GM23338 (cell line): Measurements from ENCODE around the gene SYNE3. TPM values are rescaled to one million over a fixed set of nuclear protein-coding genes. Genes with fewer than 3 reads are reported as not detected.

Source experiments
- ATAC-seq: fragments of 200-7000 bp; cut with Tn5 transposase; 3 replicates; pipeline ENCODE4 v1.9.1; 2020
- DNase-seq: peaks from one replicate; pipeline ENCODE4 v3.0.0-alpha.2; 2015; ENCODE audit warnings: low spot score
- H2AFZ ChIP-seq: fragments of 200-600 bp; sonication (generic); 2 replicates; pipeline ENCODE4 v1.8.0; 2016; ENCODE audit warnings: antibody characterized with exemption, mild to moderate bottlenecking, moderate library complexity
- H3F3A ChIP-seq: fragments of 200-600 bp; sonication (generic); replicated peaks from 2 replicates; pipeline ENCODE4 v1.8.0; 2017; ENCODE audit warnings: antibody characterized with exemption, mixed run types, low read depth
- H3K27ac ChIP-seq: fragments of 200-600 bp; sonication (generic); 2 replicates; pipeline ENCODE4 v1.6.1; 2016; ENCODE audit warnings: low read depth
- H3K27me3 ChIP-seq: fragments of 200-600 bp; sonication (generic); 2 replicates; pipeline ENCODE4 v1.8.0; 2016; ENCODE audit warnings: mild to moderate bottlenecking, mixed run types, moderate library complexity; ENCODE audit not compliant: insufficient read depth
- H3K36me3 ChIP-seq: fragments of 200-600 bp; sonication (generic); 2 replicates; pipeline ENCODE4 v1.8.0; 2016; ENCODE audit warnings: mild to moderate bottlenecking; ENCODE audit not compliant: insufficient read depth
- H3K4me1 ChIP-seq: fragments of 200-600 bp; sonication (generic); 2 replicates; pipeline ENCODE4 v1.8.0; 2016; ENCODE audit warnings: mild to moderate bottlenecking, moderate library complexity; ENCODE audit not compliant: insufficient read depth
- H3K4me2 ChIP-seq: fragments of 200-600 bp; sonication (generic); 2 replicates; pipeline ENCODE4 v1.7.1; 2017; ENCODE audit warnings: mixed run types
- H3K4me3 ChIP-seq: fragments of 200-600 bp; sonication (generic); 2 replicates; pipeline ENCODE4 v1.6.1; 2016; ENCODE audit warnings: mixed run types
- H3K79me2 ChIP-seq: fragments of 200-600 bp; sonication (generic); replicated peaks from 2 replicates; pipeline ENCODE4 v1.8.0; 2017; ENCODE audit warnings: mild to moderate bottlenecking; ENCODE audit not compliant: insufficient read depth
- H3K9me2 ChIP-seq: fragments of 200-600 bp; sonication (generic); 2 replicates; pipeline ENCODE4 v1.8.0; 2017; ENCODE audit not compliant: insufficient read depth
- H4K20me1 ChIP-seq: fragments of 200-600 bp; sonication (generic); replicated peaks from 2 replicates; pipeline ENCODE4 v1.8.0; 2017; ENCODE audit warnings: mild to moderate bottlenecking; ENCODE audit not compliant: insufficient read depth
- H3K27ac Mint-ChIP-seq: 2 replicates; pipeline ENCODE4 v1.8.0; 2020; ENCODE audit warnings: inconsistent platforms, mild to moderate bottlenecking, moderate library complexity, mixed read lengths
- H3K27me3 Mint-ChIP-seq: 3 replicates; pipeline ENCODE4 v1.8.0; 2022; ENCODE audit warnings: low read depth, mild to moderate bottlenecking, moderate library complexity, mixed read lengths, inconsistent platforms; ENCODE audit not compliant: insufficient read depth, poor library complexity
- H3K36me3 Mint-ChIP-seq: 3 replicates; pipeline ENCODE4 v1.8.0; 2021; ENCODE audit warnings: low read depth, mild to moderate bottlenecking, inconsistent platforms, moderate library complexity, mixed read lengths
- H3K4me1 Mint-ChIP-seq: 3 replicates; pipeline ENCODE4 v1.8.0; 2020; ENCODE audit warnings: mild to moderate bottlenecking, inconsistent platforms, mixed read lengths
- H3K4me3 Mint-ChIP-seq: 3 replicates; pipeline ENCODE4 v1.8.0; 2021; ENCODE audit warnings: moderate library complexity, mild to moderate bottlenecking, inconsistent platforms, mixed read lengths
- H3K9me3 Mint-ChIP-seq: 3 replicates; pipeline ENCODE4 v1.8.0; 2020; ENCODE audit warnings: moderate library complexity, mild to moderate bottlenecking, inconsistent platforms, mixed read lengths
- CREB1 ChIP-seq: fragments of 250-450 bp; sonication (Bioruptor Pico); IDR thresholded peaks from 2 replicates; pipeline ENCODE4 v1.5.0; 2020; ENCODE audit warnings: low read depth, mild to moderate bottlenecking, moderate library complexity
- CTCF ChIP-seq, 2 experiments: fragments of 200-600 bp in 1 of 2; sonication (generic) in 1 of 2; conservative IDR thresholded peaks; 2 replicates each; pipeline versions ENCODE4 v1.5.1 to v1.6.1; 2016 to 2017; ENCODE audit warnings: antibody characterized with exemption in 2 of 2, low read depth in 2 of 2, mild to moderate bottlenecking in 2 of 2, moderate library complexity in 1 of 2
- JUNB ChIP-seq: IDR thresholded peaks from one replicate; pipeline ENCODE4 v1.6.1; 2016; ENCODE audit warnings: antibody characterized with exemption; ENCODE audit not compliant: unreplicated experiment
- ZNF114 ChIP-seq: fragments of 250-450 bp; sonication (Bioruptor Pico); IDR thresholded peaks from 2 replicates; pipeline ENCODE4 v1.5.0; 2020; ENCODE audit warnings: mild to moderate bottlenecking, moderate library complexity
- ZNF331 ChIP-seq: fragments of 250-450 bp; sonication (Bioruptor Pico); IDR thresholded peaks from 2 replicates; pipeline ENCODE4 v1.5.0; 2020; ENCODE audit warnings: low read depth, mild to moderate bottlenecking, moderate library complexity
- ZNF462 ChIP-seq: fragments of 250-450 bp; sonication (Bioruptor Pico); IDR thresholded peaks from 2 replicates; pipeline ENCODE4 v1.5.0; 2020; ENCODE audit warnings: mild to moderate bottlenecking, moderate library complexity
- polyA plus RNA-seq: library from polyadenylated mRNA; unstranded; fragments of >200 nt; fragmentation: Nextera tagmentation; extraction: Ambion mirVana; gene quantifications from 2 replicates; pipeline ENCODE4 v1.2.1, GENCODE V29; 2016
- total RNA-seq: library from RNA; depleted of rRNA; stranded (reverse); fragments of >200 nt; shearing (Covaris generic); gene quantifications from 2 replicates; pipeline ENCODE4 v1.2.3, GENCODE V29; 2014

Gene SYNE3
- total and polyA plus RNA-seq, 2 experiments from 2014 or later, result 0.02 to 0.03 TPM

- ATAC-seq, result peak; percentile 91
- no peaks in the 10 kb centered on the region for H3K9me3 Mint-ChIP-seq
- peaks cover 4% of the 10 kb centered on the region; the same call in 1 of the 2 replicates for H4K20me1 ChIP-seq
- H2AFZ ChIP-seq, result no peak overlapping the region
- no peaks in the 10 kb centered on the region for H3K9me2 ChIP-seq
- H3K4me3 Mint-ChIP-seq, result no peak overlapping the region
- no peaks in the 10 kb centered on the region for H3K79me2 ChIP-seq
- peaks cover 15% of the 10 kb centered on the region for H3K27me3 Mint-ChIP-seq
- H3K27me3 ChIP-seq, result peaks cover 25% of the 10 kb centered on the region
- DNase-seq, result peak; percentile 95
- H3K36me3 Mint-ChIP-seq, result no peaks in the 10 kb centered on the region
- no peak overlapping the region for H3K27ac ChIP-seq
- peaks cover 5% of the 10 kb centered on the region for H3K4me1 ChIP-seq
- no peak overlapping the region for H3K27ac Mint-ChIP-seq
- TF ChIP-seq ZNF114 (CRISPR knock-in tag) (no peak), CREB1 (CRISPR knock-in tag) (no peak), CTCF (conservative IDR thresholded peaks at IDR 0.05; ENCODE audit: low read depth in 2 of 2) (peak; percentile 99)
- no peak overlapping the region for H3K4me2 ChIP-seq
- H3K4me3 ChIP-seq, result no peak overlapping the region
- peaks cover 17% of the 10 kb centered on the region for H3K4me1 Mint-ChIP-seq
- H3F3A ChIP-seq, result no peaks in the 10 kb centered on the region
- no peaks in the 10 kb centered on the region for H3K36me3 ChIP-seq
These were observed 44.6 kb upstream of the SYNE3 start for GRCh38 chr14:95561001-95561412.

GRCh38 chr14:95559203-95559602, 42.8 kb upstream of the SYNE3 start:
- no peak for DNase-seq
- peaks cover 15% of the 10 kb centered on the region for H3K27me3 Mint-ChIP-seq

More at GRCh38 chr14:95559203-95559602, 42.8 kb upstream of the SYNE3 start:
- no peak for TF ChIP-seq ZNF331 (CRISPR knock-in tag)
- TF ChIP-seq ZNF462 (CRISPR knock-in tag), result no peak
- TF ChIP-seq JUNB, result no peak
- H4K20me1 ChIP-seq, result peaks cover 4% of the 10 kb centered on the region; the same call in 1 of the 2 replicates
- no peak overlapping the region for H3K4me2 ChIP-seq
- H3K36me3 ChIP-seq, result no peaks in the 10 kb centered on the region
- ATAC-seq, result no peak
- H3K9me2 ChIP-seq, result no peaks in the 10 kb centered on the region
- H3K4me1 ChIP-seq, result peaks cover 5% of the 10 kb centered on the region
- H3K27ac Mint-ChIP-seq, result no peak overlapping the region
- no peak overlapping the region for H3K27ac ChIP-seq
- peaks cover 18% of the 10 kb centered on the region for H3K4me1 Mint-ChIP-seq
- H3K79me2 ChIP-seq, result no peaks in the 10 kb centered on the region
- H3K27me3 ChIP-seq, result peaks cover 28% of the 10 kb centered on the region
- H3K9me3 Mint-ChIP-seq, result no peaks in the 10 kb centered on the region
- no peaks in the 10 kb centered on the region for H3K36me3 Mint-ChIP-seq
- H3K4me3 Mint-ChIP-seq, result no peak overlapping the region
- no peak overlapping the region for H3K4me3 ChIP-seq
- H3F3A ChIP-seq, result no peaks in the 10 kb centered on the region
- no peak overlapping the region for H2AFZ ChIP-seq
